Skin epidermis (tissue), 12 donors: ENCODE data around the gene VCP.

ENCODE experiments used
- H3K27ac ChIP-seq, 21 experiments: fragments of 200-600 bp; sonication (generic) in 11 of 21; one replicate each; pipeline ENCODE4 v1.5.0; 2020; ENCODE audit warnings: mild to moderate bottlenecking in 3 of 21, inconsistent platforms in 2 of 21, moderate library complexity in 2 of 21
- H3K4me3 ChIP-seq, 7 experiments: fragments of 200-600 bp; sonication (generic) in 2 of 7; one replicate each; pipeline ENCODE4 v1.5.0; 2020; ENCODE audit warnings: inconsistent platforms in 2 of 7, mild to moderate bottlenecking in 2 of 7, moderate library complexity in 1 of 7

The VCP gene

DNA sequence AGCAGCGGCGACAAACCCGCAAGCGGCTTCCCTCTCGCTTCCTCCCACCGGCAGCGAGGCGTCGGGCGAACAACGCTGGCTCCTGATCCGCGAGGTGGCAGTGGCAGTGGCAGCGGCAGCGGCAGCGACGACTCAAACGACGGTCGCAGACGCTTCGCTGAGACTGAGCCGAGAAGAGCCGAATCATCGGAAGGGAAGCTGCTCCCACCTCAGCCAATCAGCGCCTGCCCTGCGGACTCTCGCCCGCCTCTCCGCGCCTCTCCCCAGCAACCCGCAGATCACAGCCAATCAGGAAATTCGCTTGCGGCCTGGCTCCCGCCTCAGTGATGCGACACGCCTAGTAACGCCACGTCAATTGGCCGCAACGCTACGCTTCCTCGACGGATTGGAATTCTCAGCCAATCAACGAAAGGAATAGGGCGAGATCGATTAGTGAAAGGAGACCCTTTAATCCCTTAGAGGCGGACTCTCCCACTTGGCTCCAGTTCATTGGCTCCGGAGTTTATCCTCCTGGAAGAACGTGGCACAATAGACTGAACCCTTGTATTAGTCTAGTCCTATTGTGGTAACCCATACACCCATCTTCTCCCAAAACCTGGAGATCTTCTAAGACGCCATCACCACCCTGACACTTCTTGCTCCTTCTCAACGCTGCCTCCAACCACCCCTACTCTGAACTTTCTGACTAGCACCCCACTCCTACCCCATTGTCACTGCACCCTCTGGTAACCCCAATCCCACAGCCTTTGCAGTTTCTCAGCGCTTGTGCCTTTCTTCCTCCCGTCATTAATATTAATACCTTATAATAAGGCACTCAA is at the start of gene VCP:
TSS of gene VCP (minus strand) at position 165 of the 818 bp plus-strand sequence. CDS start 272 bp downstream, outside the sequence.
- H3K4me3 ChIP-seq, result peak within 1 kb of the TSS; percentile 80 to 98 (median 91)

DNA sequence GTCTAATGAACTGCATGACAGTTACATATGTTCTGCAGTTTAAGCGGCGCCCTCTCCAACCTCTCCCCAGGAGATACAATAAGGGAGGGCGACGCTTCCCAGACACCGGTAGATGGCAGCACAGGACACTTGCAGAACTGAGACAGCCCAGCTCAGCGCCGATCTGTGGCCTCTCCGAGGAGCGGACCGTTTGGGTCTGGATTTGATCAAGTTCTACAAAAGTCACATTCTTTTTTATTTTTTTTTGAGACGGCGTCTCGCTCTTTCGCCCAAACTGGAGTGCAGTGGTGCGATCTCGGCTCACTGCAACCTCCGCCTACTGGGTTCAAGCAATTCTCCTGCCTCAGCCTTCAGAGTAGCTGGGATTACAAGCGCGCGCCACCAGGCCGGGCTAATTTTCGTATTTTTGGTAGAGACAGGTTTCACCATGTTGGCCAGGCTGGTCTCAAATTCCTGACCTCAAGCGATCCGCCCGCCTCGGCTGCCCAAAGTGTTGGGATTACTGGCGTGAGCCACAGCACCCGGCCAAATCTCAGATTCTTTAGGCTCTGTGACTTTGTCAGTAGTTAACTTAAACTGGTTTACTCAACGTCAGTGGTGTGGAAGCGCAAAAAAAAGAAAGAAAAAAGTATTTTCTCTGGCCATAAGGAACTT is 44.6 kb upstream of the VCP start:
- H3K27ac ChIP-seq, result peak overlapping the region in 16 of 21 experiments; percentile 3 to 97 (median 86)
- peak overlapping the region in 5 of 7 experiments; percentile 49 to 63 (median 57) for H3K4me3 ChIP-seq

More for the DNA sequence above, at the start of gene VCP:
- peak within 1 kb of the TSS; percentile 94 to 100 (median 99) for H3K27ac ChIP-seq

DNA sequence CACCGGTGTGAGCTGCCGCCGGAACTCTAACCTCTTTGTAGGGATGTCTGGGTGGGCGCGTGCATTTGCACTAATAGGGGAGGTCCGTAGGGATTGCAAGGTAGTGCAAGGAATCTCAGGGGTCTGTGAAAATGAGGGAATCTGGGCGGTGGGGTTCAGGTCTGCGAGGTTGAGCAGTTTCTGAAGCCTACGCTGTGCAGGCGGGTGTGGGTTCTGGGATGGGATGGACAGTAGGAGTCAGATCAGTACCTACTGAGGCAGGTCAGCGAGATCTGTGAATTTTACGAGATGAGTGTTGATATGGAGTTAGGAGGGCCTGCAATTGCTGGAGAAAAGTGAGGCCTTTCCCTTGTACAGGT is 44.1 kb upstream of the VCP start:
- Histone ChIP-seq H3K4me3 (peak overlapping the region; percentile 49 to 63 (median 57)), H3K27ac (peak overlapping the region in 18 of 21 experiments; percentile 14 to 97 (median 90))

DNA sequence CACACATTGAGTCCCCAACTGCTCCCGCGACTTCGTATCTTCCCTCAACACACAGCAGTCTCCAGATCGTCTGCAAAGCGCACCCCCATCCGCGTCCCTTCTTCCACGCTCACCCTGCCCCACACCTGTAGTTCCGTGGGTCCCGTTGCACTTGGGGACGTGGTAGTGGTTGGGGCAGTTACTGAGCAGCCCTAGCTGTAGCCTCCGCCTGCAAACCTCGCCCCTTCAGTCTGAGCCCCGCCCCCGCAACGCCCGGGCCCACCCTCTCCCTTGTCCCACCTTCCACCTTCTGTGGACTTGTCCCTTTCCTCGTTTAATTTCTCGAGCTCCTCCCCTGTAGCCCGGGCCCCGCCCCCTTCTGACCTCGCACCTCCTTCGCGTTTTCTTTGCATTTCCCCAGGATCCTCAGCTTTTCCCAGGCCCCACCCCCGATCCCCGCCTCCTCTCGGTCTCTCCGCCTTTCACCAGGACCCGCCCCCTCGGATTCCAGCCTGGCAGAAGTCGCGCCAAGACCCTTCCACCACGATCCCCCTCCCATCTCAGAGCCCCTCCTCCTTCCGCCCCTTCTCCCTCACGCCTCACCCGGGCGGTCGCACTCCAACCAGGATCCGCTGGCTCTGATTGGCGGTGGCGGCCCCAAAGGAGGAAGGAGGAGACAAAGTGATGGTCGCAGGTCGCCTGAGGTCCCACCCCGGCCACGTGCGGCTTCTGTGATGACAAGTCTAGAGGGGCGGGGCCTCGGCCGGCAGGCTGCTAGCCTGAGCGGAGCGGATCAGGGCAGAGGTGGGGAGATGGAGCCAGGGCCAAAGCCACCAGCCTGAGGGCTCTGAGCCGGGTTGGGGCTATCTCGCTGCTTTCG is 43.5 kb upstream of the VCP start, which contains the start of gene ATOSB:
TSS of gene ATOSB (minus strand) at position 183 of the 859 bp plus-strand sequence. CDS start 7,588 bp downstream, outside the sequence.
- peak within 1 kb of the TSS; percentile 49 to 63 (median 57) for H3K4me3 ChIP-seq
- peak within 1 kb of the TSS; percentile 36 to 97 (median 90) for H3K27ac ChIP-seq

DNA sequence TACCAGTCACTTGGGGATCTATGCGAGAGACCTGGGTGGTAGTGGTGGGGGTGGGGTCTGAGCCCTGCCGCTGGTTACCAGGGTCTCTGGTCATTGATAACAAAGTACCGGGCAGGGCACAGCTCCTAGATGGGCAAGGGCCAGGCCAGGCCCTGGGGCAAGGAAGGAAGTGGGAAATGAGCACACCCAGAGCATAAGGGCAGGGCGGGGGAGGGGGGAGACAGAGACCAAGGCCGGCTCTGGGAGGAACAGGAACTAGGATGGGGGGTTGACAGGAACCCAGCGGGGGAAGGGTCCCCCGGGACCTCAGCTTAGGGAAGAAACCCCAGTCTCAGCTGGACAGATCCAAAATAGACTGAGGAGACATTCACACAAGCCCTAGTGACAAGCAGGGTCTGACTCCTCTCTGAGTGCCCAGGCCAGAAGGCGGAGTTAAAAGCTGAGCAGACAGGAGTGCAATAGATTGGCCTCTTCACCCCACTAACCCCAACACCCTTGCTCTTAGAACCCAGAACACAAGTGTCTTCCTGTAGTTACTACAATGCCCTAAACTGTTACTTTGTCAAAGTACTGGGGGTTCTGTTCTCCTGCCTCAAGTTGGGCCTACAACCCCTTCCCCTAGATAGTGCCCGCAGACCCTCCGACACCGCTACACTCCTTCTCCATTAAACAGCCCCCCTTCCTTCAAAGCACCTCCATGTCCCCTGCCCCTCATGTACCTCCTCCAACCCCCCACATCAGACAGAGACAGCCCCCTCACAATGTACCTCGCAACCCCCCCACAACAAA is 42.6 kb upstream of the VCP start:
- Histone ChIP-seq H3K27ac (peak overlapping the region; percentile 36 to 97 (median 90)), H3K4me3 (peak overlapping the region; percentile 49 to 63 (median 57))

DNA sequence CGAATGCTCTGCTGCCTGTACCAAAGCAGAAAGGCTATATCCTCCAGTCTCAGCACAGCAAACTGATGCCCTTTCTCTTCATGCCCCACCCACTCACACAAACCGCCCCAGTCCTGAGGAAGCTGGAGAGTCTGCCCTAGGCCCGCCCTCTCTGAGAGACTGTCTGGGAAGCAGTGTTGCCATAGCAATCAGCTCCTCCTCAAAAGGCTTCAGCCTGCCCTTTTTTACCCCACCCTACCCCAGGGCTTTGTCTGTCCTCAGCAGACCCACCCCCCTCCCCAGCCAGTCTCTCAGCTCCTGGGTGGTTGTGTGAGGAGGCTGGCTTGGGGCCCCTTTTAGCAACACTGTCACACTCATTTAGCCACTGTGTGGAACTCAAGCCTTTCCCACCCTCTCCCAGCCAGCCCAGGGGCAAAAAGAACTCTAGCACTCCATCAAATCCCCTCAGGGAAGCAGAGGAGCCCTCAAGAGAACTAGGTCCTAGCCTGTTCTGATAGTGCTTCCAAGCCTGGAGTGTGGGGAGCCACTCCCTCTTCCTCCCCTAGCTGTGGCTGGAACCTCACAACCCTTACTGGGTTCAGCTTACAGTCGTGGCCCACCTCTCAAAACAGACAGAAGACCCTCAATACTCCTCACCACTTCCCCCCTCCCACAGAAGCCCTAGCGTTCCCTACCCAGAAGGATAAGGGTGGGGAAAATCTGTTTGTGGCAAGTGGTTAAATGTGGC is 41.9 kb upstream of the VCP start:
- H3K27ac ChIP-seq, result peak overlapping the region; percentile 36 to 97 (median 90)

DNA sequence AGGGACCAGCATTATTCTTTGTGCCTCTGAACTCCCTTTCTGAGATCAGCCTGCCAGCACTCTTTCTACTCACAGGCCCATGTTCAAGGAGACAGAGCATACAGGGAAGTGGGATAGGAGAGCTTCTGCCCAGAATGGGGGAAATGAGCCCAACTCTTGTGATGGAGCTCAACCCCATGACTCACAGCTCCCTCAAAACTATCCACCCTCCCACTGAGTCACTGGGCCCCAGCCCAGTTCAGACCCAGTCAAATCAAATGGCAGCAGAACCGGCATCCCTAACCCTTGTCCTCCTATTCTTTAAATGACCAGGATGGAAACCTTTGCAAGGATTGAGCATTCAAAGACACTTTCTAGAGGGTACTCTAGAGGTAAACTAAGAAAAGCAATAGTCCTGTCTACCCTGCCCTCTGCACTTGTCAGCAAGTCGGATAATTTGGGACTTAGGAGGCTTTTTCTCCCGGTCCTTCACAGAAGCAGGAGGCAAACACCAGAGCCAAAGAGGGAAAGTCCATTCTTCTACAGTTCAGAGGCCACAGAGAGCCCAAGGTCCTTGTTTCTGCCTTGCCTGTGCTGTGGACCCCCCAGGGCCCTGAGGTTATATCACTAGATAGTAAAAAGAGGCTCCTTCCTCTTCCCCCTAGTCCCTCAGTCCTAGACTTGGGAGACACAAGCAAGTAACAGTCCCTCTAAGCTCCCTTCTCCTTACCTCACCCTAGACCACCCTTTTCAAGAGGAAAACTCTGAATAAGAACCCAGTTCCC is 40.0 kb upstream of the VCP start:
- H3K4me3 ChIP-seq, result peak overlapping the region in 4 of 7 experiments; percentile 14 to 75 (median 62)
- peak overlapping the region in 20 of 21 experiments; percentile 68 to 97 (median 87) for H3K27ac ChIP-seq

More for the DNA sequence above, 41.9 kb upstream of the VCP start:
- peak overlapping the region; percentile 49 to 63 (median 57) for H3K4me3 ChIP-seq

DNA sequence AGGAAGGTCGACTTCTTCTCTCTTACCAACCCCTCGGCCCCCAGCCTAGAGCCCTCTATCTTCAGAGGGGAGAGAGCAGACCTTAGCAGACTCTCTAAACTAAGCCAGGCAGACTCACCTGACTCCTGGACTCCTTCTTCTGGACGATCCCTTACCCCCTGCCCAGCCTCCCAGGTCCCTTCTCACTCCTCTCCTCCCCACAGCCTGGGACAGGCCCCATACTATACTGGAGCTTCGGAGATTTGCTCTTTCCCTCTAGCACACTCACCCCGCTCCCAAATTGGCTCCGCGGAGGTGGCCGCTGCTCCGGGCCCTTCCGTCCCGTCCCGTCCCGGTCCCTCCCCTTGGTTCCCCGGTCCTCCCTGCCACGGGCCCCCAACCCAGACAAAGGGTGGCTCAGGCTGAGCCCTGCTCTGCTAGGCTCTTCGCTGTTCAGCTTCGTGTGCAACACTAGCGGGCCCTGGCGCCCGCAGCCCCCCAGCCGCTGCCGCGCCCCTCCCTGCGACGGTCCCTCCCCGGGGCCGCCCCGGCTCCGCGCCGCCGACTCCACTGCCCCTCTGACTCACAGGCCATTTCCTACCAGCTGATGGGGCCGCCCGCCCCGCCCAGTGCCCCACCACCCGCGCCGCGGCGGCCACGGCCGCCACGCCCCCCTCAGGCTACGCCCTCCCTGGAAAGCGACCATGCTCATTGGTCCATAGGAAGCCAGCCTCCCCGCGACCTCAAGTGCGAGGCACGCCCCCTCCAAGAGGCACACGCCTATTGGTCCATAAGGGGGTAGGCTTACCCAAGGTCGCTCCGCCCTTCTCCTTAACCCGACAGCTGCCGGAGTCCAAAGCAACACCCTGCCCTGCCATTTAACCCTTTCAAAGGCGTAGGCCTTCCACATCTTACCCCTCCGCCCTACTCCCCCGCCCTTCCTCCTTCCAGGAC is 38.8 kb upstream of the VCP start:
- peak overlapping the region; percentile 66 to 97 (median 91) for H3K27ac ChIP-seq
- H3K4me3 ChIP-seq, result peak overlapping the region; percentile 53 to 83 (median 65)

DNA sequence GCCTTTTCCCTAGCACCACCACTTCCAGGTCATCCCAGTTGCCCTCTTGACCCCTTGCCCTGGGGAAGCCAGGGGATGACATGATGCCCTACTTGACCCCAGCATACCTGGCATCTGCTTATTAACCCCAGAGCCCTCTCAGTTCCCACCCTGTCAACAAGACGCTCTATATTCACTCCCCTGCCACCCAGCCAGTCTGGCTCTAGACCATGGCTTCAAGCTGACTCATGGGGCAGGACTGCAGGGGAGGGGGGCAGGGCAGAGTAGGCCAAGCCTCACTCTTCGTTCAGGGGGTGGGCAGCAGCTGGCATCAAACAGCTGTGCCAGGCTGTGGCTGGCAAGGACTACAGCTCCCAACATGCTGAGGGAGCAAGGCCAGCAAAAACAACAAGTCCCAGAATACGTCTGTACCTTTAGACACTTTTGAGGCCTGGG is 37.9 kb upstream of the VCP start:
- Histone ChIP-seq H3K27ac (peak overlapping the region in 15 of 21 experiments; percentile 81 to 97 (median 93)), H3K4me3 (peak overlapping the region in 5 of 7 experiments; percentile 58 to 75 (median 65))

DNA sequence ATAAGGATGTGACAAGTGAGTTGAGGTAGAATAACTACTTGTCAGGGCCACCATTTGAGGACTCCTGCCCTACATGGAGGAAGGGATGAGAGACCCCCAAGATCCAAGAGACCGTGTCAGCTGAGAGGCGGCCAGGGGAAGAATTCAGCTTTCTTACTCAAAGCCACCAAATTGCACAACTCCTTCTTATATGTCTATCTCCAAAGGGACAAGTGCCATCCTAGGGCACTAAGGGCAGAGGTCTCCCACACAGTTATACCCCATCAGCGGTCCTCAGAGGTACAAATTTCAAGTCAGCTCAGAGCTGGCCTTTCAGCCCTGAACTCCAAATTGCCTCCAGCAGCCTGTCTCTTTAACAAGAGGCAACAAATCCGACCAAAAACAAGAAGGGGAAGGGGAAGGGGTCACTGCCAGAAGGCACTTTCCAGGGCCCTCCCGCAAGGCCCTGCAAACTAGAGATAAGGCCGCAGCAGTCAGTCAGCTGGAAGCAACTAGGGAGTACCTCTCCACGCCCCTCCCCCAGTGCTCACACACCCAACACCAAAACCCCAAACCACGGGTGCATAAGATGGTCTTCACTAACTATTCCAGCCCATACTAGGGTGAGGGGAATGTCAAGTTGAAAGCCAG is 36.6 kb upstream of the VCP start:
- Histone ChIP-seq H3K27ac (peak overlapping the region in 1 of 21 experiments; percentile 93), H3K4me3 (no peak overlapping the region)

DNA sequence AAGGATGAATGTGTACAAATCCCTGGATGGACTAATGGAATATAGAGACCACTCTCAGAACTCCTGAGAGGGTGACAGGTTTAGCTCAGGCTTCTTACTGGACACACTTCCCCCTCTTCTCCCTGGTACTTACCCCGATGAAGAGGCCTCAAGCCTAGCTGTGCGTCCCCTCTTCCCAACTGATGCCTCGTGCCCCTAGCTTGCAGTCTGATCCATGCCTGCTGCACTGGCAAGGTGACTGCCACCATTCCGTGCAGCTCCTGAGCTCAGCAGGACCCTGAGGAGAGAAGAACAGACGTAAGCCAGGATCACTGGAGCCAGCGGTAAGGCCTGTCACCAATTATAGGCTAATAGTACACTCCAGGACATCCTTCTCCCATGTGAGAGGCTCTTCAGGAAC is 36.0 kb upstream of the VCP start:
- Histone ChIP-seq H3K4me3 (no peak overlapping the region), H3K27ac (peak overlapping the region in 1 of 21 experiments; percentile 93)

DNA sequence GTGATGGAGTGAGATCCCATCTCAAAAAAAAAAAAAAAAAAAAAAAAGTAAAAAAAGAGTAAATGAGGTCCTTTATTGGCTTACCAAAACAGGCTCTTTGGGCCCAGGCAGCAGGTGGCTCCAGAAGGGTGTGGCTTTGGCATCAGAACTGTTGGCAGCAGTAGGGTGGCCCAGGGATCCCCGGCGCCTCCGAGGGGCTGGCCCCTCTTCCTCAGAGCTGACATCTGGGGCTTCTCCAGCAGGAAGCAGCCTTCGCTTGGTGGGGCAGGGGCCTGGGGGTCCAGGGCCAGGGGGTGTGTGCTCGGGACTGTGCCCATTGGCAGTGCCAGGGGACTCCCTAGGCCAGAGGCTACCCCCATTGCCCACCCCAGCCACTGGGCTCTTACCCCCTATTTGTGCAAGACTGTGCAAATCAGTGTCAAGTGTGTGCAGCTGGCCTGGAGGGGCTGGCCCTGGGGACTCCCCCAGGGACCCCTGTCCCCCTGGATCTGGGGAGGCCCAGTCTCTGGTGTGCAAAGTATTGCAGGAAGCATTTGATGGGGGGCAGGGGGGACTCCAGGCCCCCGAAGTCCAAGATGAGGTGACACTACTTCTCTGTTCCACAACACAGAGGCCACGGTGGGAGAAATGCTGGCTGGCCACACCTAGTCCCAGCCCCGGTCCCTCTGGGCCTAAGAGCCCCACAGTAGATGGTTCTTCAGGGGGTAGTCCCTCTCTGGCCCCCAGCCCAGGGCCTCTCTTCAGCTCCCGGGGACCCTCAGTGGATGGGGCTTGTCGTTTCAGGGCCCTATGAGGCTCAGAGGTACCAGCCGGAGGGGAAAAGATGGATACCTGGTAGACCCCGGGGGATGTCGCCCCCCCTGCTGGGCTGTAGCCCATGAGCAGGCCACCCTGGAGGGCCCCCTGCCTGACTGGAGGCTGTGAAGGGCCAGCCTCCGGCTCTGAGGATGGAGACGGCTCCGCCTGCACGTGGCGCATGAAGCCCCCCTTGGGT is 35.2 kb upstream of the VCP start:
- peak overlapping the region in 1 of 21 experiments; percentile 93 for H3K27ac ChIP-seq
- no peak overlapping the region for H3K4me3 ChIP-seq

DNA sequence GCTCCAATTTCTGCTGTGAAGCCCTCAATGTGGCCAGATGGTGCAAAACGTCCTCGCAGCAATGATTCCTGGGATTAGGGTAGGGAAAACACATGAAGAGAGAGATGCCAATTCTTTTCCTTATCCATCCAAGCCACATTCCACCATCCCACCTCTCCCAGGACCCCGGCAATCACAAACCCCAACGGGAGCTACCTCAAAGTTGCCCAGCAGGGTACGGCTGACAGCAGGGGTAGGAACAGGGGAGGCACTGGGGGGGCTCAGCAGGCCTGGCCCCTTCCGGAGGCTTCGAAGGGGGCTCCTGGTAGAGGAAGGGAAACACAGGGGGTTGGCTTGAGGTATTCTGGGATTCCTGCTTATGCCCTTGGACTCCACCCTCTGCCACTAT is 33.9 kb upstream of the VCP start:
- Histone ChIP-seq H3K27ac (peak overlapping the region in 1 of 21 experiments; percentile 43), H3K4me3 (no peak overlapping the region)

DNA sequence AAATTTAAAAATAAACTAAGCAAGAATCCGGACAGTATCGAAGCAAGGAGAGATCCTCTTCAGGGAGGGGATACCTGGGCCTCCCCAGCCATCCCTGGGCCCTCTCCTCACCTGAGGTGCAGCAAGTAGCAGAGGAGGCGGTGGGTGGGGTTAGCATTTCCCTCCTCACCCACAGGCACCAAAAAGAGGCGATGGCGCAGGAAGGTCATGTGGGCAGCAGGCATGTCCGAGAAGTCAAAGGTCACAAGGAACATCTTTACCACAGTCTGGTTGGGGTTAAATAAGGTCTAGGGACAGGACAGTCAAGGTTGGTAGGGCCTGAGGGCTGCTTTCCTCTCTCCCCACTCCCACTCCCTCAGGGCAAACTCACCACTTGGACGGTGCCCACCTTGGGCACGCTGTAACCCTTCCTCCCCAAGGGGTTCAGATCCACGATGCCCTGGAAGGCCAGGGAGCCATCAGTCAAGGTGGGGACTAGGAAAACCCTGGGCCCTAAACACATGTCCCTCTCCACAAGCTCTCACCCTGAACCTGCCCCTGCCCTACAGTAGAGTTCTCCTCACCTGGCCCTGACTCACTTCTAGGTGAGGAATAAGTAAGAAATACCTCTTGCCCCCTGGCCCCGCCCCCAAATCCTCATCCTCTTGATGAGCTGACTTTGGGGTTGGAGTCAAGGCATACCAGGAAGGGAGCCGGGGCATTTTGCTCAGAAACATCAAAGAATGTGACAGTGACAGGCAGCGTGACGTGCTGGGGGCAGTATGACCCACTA is 33.3 kb upstream of the VCP start:
- Histone ChIP-seq H3K27ac (peak overlapping the region in 1 of 21 experiments; percentile 43), H3K4me3 (no peak overlapping the region)
